Trophoblast cell (in vitro differentiated cells and primary cell): ENCODE measurements around the gene ERC1.

Experiments
- DNase-seq, 2 donors: peaks; one replicate each; pipeline ENCODE4 v3.0.0-alpha.2; 2016
- H2AFZ ChIP-seq: 2 replicates; pipeline ENCODE4 v1.6.1; 2013; ENCODE audit warnings: low read length, moderate library complexity, mild to moderate bottlenecking; ENCODE audit not compliant: insufficient read depth, poor library complexity
- H2AK5ac ChIP-seq: 2 replicates; pipeline ENCODE4 v1.6.1; 2013; ENCODE audit warnings: mild to moderate bottlenecking, low read length
- H2BK120ac ChIP-seq: 2 replicates; pipeline ENCODE4 v1.6.1; 2013; ENCODE audit warnings: low read length, mild to moderate bottlenecking, moderate library complexity; ENCODE audit not compliant: insufficient read depth, poor library complexity
- H2BK12ac ChIP-seq: 2 replicates; pipeline ENCODE4 v1.6.1; 2013; ENCODE audit warnings: mild to moderate bottlenecking, low read length, moderate library complexity
- H2BK5ac ChIP-seq: 2 replicates; pipeline ENCODE4 v1.6.1; 2013; ENCODE audit warnings: low read length, low read depth, moderate library complexity, mild to moderate bottlenecking; ENCODE audit not compliant: poor library complexity
- H3K14ac ChIP-seq: 2 replicates; pipeline ENCODE4 v1.6.1; 2013; ENCODE audit warnings: mild to moderate bottlenecking, low read length
- H3K18ac ChIP-seq: 2 replicates; pipeline ENCODE4 v1.6.1; 2013; ENCODE audit warnings: mild to moderate bottlenecking, low read length
- H3K23ac ChIP-seq: 2 replicates; pipeline ENCODE4 v1.6.1; 2013; ENCODE audit warnings: low read length
- H3K27ac ChIP-seq: 2 replicates; pipeline ENCODE4 v1.5.1; 2013; ENCODE audit warnings: low read depth, mild to moderate bottlenecking, inconsistent platforms, low read length, moderate library complexity
- H3K27me3 ChIP-seq: 2 replicates; pipeline ENCODE4 v1.6.1; 2013; ENCODE audit warnings: inconsistent platforms, mild to moderate bottlenecking, low read length, moderate library complexity; ENCODE audit not compliant: insufficient read depth
- H3K36me3 ChIP-seq, 2 experiments: 1 replicate in 1 of 2; 2 replicates in 1 of 2; pipeline ENCODE4 v1.6.1; 2013; ENCODE audit warnings: low read length in 2 of 2, mild to moderate bottlenecking in 2 of 2, moderate library complexity in 1 of 2; ENCODE audit not compliant: insufficient read depth in 2 of 2, control insufficient read depth in 1 of 2
- H3K4ac ChIP-seq: 2 replicates; pipeline ENCODE4 v1.6.1; 2013; ENCODE audit warnings: low read depth, mild to moderate bottlenecking, low read length, moderate library complexity
- H3K4me1 ChIP-seq, 2 experiments: 1 replicate in 1 of 2; 2 replicates in 1 of 2; pipeline ENCODE4 v1.6.1; 2013; ENCODE audit warnings: low read length in 2 of 2, mild to moderate bottlenecking in 2 of 2, moderate library complexity in 1 of 2; ENCODE audit not compliant: insufficient read depth in 2 of 2, control insufficient read depth in 1 of 2
- H3K4me2 ChIP-seq: 2 replicates; pipeline ENCODE4 v1.6.1; 2013; ENCODE audit warnings: inconsistent platforms, mild to moderate bottlenecking, low read length, moderate library complexity
- H3K4me3 ChIP-seq: 2 replicates; pipeline ENCODE4 v1.5.1; 2013; ENCODE audit warnings: mild to moderate bottlenecking, low read depth, low read length, inconsistent platforms
- H3K79me1 ChIP-seq: one replicate; pipeline ENCODE4 v1.6.1; 2013; ENCODE audit warnings: low read length
- H3K79me2 ChIP-seq: 2 replicates; pipeline ENCODE4 v1.6.1; 2013; ENCODE audit warnings: low read length, mild to moderate bottlenecking; ENCODE audit not compliant: control insufficient read depth, insufficient read depth, poor library complexity
- H3K9ac ChIP-seq: 2 replicates; pipeline ENCODE4 v1.6.1; 2013; ENCODE audit warnings: mild to moderate bottlenecking, low read length
- H3K9me3 ChIP-seq: 2 replicates; pipeline ENCODE4 v1.6.1; 2013; ENCODE audit warnings: low read depth, mild to moderate bottlenecking, control low read depth, inconsistent platforms, low read length; ENCODE audit not compliant: insufficient read depth
- H4K12ac ChIP-seq: 2 replicates; pipeline ENCODE4 v1.6.1; 2013; ENCODE audit warnings: low read depth, mild to moderate bottlenecking, low read length, moderate library complexity
- H4K8ac ChIP-seq: 2 replicates; pipeline ENCODE4 v1.6.1; 2013; ENCODE audit warnings: low read depth, mild to moderate bottlenecking, low read length, moderate library complexity
- H4K91ac ChIP-seq: one replicate; pipeline ENCODE4 v1.6.1; 2013; ENCODE audit warnings: low read depth, mild to moderate bottlenecking, low read length, moderate library complexity
- WGBS: extraction: QIAGEN DNeasy Blood & Tissue Kit; methylation state at CpG from one replicate; pipeline ENCODE4 v1.1.7; 2013; ENCODE audit warnings: missing lambda C conversion rate; ENCODE audit not compliant: insufficient read length, insufficient coverage; ENCODE audit errors: extremely low coverage; 5-methylcytosine and 5-hydroxymethylcytosine counted together

ERC1 gene

DNA sequence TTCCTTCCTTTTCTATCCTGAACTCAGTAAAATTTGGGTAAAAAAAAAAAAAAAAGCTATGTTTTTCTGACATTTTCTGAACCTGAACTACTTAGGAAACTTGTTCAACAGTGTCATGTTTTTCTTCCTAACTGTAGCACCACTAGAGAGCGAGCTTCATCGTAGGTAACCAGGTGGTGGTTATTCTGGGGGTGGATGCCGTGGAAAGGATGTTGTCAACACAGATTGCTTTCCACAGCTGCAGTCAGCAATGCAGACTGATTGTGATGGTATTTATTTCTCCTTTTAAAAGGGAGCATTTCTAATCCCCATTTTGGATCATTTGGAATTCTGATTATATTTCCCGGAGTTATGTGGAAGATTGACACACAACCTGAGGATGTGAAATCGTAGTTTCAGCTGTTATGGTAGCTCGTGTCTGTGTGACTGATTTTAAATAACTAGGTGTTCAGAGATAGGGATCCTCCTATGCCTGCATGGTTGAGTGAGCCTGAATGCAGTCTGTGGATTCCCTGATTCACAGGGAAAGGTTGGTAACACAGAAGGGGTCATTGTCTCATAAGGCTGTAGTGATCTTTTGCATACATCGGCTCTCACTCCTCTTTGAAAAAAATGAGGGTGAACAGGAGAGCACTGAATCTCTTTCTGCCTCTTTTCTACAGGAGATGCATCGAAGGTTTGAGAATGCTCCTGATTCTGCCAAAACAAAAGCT is 113.2 kb downstream of the ERC1 start:
- Histone ChIP-seq H2BK12ac (no peak overlapping the region), H3K4me3 (no peak overlapping the region), H3K9ac (no peak overlapping the region), H3K9me3 (no peaks in the 10 kb centered on the region), H3K79me2 (no peaks in the 10 kb centered on the region), H3K36me3 (no peaks in the 10 kb centered on the region), H3K4me1 (peaks cover 2 to 6% of the 10 kb centered on the region in 2 experiments), H2AK5ac (no peak overlapping the region), H3K4ac (no peak overlapping the region), H3K18ac (no peak overlapping the region), H4K12ac (no peak overlapping the region), H3K14ac (no peak overlapping the region), H3K79me1 (no peaks in the 10 kb centered on the region), H3K23ac (no peak overlapping the region), H4K91ac (no peak overlapping the region), H2BK120ac (no peak overlapping the region), H3K4me2 (no peak overlapping the region), H2AFZ (no peak overlapping the region), H2BK5ac (no peak overlapping the region), H3K27ac (no peak overlapping the region), H3K27me3 (no peaks in the 10 kb centered on the region), H4K8ac (no peak overlapping the region)
- WGBS = no CpG with 5 or more reads among the region's 8 CpGs
- no peak for DNase-seq

DNA sequence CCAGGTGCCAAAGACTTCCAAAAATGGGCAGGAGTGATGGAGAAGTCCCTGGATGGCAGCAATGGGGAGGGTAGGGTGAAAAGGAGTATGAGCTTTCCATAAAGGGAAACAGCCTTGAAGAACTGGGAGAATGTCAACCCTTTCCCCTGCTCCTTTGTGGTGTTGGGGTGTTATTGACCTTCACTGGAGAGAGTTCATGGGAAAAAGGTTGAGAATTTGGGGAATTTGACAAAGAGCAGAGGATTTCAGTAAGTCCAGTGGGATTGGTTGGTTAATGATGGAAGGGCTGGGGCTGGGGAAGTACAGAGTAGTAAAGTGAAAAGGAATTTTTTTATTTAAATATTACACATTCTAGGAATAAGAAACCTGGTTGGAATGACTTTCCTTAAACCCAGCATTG is 116.6 kb downstream of the ERC1 start:
- no peak overlapping the region for H2AK5ac ChIP-seq
- H3K4ac ChIP-seq = no peak overlapping the region
- H3K23ac ChIP-seq = no peak overlapping the region
- no peak overlapping the region for H3K9ac ChIP-seq
- peaks cover 2 to 4% of the 10 kb centered on the region in 2 experiments for H3K4me1 ChIP-seq
- no peak overlapping the region for H2BK120ac ChIP-seq
- no peak overlapping the region for H3K18ac ChIP-seq
- no peak overlapping the region for H4K8ac ChIP-seq
- no peak overlapping the region for H4K91ac ChIP-seq
- H4K12ac ChIP-seq = no peak overlapping the region
- peaks cover 2% of the 10 kb centered on the region for H3K9me3 ChIP-seq
- H3K27me3 ChIP-seq = no peaks in the 10 kb centered on the region
- no peak for DNase-seq
- H3K79me1 ChIP-seq = no peaks in the 10 kb centered on the region
- no peak overlapping the region for H3K14ac ChIP-seq
- H3K27ac ChIP-seq = no peak overlapping the region
- peaks cover 0 to 2% of the 10 kb centered on the region in 2 experiments for H3K36me3 ChIP-seq
- no peak overlapping the region for H2BK5ac ChIP-seq
- no peak overlapping the region for H2BK12ac ChIP-seq
- H3K79me2 ChIP-seq = no peaks in the 10 kb centered on the region
- H3K4me2 ChIP-seq = no peak overlapping the region
- no peak overlapping the region for H2AFZ ChIP-seq
- no peak overlapping the region for H3K4me3 ChIP-seq

DNA sequence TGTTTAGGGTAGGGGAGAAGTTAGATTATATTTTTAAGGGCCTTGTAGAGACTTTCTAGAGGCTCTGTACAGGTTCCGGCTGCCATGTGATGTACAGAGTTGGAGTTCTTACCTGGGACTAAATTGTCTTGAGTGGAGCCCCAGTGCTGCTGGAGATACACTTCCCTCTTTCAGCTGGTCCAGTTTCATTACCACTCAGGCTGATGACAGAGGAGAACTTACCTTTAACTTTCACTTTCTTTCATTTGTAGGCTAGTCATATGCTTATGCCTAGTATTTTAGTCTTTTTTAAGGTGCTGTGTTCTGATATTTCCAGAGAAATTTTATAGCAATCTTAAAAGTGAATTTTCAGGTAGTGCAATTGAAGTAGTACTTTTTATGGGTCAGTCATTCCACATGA is 117.3 kb downstream of the ERC1 start:
- H3K14ac ChIP-seq = no peak overlapping the region
- H2BK12ac ChIP-seq = no peak overlapping the region
- peaks cover 2 to 4% of the 10 kb centered on the region in 2 experiments for H3K4me1 ChIP-seq
- H2AK5ac ChIP-seq = no peak overlapping the region
- no peaks in the 10 kb centered on the region for H3K79me2 ChIP-seq
- H3K23ac ChIP-seq = no peak overlapping the region
- H4K12ac ChIP-seq = no peak overlapping the region
- H3K9me3 ChIP-seq = peaks cover 2% of the 10 kb centered on the region
- H3K4me3 ChIP-seq = no peak overlapping the region
- H2BK5ac ChIP-seq = no peak overlapping the region
- no peak overlapping the region for H4K91ac ChIP-seq
- H2BK120ac ChIP-seq = no peak overlapping the region
- no peak overlapping the region for H3K9ac ChIP-seq
- no peak overlapping the region for H2AFZ ChIP-seq
- H3K79me1 ChIP-seq = no peaks in the 10 kb centered on the region
- WGBS = no CpG with 5 or more reads among the region's 1 CpG
- no peak overlapping the region for H3K18ac ChIP-seq
- H3K4me2 ChIP-seq = no peak overlapping the region
- peaks cover 0 to 2% of the 10 kb centered on the region in 2 experiments for H3K36me3 ChIP-seq
- no peaks in the 10 kb centered on the region for H3K27me3 ChIP-seq
- DNase-seq = no peak
- no peak overlapping the region for H4K8ac ChIP-seq
- no peak overlapping the region for H3K27ac ChIP-seq
- H3K4ac ChIP-seq = no peak overlapping the region

DNA sequence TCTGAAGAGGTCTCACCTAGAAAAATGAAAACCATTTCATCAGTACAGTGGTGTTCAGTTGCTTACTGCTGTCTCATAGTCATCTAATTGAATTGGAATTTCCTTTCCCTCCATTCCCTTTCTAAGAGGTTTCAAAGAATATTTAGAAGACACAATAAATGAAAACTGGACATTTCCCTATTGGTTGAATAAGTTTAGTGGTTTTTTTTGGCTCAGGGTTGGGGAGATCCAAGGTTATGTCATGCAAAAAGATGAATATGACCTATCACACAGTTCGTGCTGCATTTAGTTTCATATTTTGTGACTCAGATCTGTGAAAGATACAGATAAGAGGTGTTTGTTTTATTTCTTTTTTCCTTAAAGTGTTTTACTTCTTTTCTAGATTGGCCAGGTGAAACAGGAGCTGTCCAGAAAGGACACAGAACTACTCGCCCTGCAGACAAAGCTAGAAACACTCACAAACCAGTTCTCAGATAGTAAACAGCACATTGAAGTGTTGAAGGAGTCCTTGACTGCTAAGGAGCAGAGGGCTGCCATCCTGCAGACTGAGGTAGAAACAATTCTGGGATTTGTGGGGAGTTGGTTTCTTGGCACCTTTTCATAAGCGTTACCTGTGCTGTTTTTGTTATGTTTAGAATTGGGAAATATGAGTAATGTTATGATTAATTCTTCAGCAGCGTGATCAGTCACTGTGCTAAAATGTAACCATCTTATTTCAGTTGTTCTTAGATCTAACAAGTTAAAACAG is 124.6 kb downstream of the ERC1 start:
- Histone ChIP-seq H4K12ac (no peak overlapping the region), H3K14ac (no peak overlapping the region), H2AFZ (no peak overlapping the region), H3K36me3 (peaks cover 2 to 3% of the 10 kb centered on the region in 2 experiments), H3K9ac (no peak overlapping the region), H3K27ac (no peak overlapping the region), H3K79me2 (no peaks in the 10 kb centered on the region), H3K4me2 (no peak overlapping the region), H3K18ac (no peak overlapping the region), H3K9me3 (peaks cover 2% of the 10 kb centered on the region), H2BK5ac (no peak overlapping the region), H3K79me1 (no peaks in the 10 kb centered on the region), H3K4me3 (no peak overlapping the region), H2AK5ac (no peak overlapping the region), H2BK120ac (no peak overlapping the region), H4K8ac (no peak overlapping the region), H2BK12ac (no peak overlapping the region), H3K4me1 (no peaks in the 10 kb centered on the region), H3K4ac (no peak overlapping the region), H3K27me3 (no peaks in the 10 kb centered on the region), H4K91ac (no peak overlapping the region), H3K23ac (no peak overlapping the region)
- DNase-seq = no peak
- WGBS = no CpG with 5 or more reads among the region's 4 CpGs
